RWPE2 (cell line): ENCODE data around the gene CYP4A11.
A peak's percentile ranks its signal among the peaks of the same experiment; 100 is the strongest.
"Not testable (repeated sequence)": the region's sequence is repeated elsewhere in the genome, so short reads cannot be mapped to it uniquely, and the experiment has no call there.

Source experiments
- ATAC-seq: fragments of 200-7000 bp; cut with Tn5 transposase; 3 replicates; pipeline ENCODE4 v1.9.1; 2021; ENCODE audit warnings: low read depth
- DNase-seq: peaks from one replicate; pipeline ENCODE4 v3.0.0-alpha.2; 2020; ENCODE audit warnings: low spot score
- H3K27ac ChIP-seq: fragments of 450-650 bp; 2 replicates; pipeline ENCODE4 v1.5.1; 2017; ENCODE audit warnings: mild to moderate bottlenecking; ENCODE audit not compliant: poor library complexity, severe bottlenecking
- H3K27me3 ChIP-seq: fragments of 250-450 bp; sonication (Bioruptor Pico); 2 replicates; pipeline ENCODE4 v1.5.1; 2021; ENCODE audit warnings: mild to moderate bottlenecking, moderate library complexity; ENCODE audit not compliant: insufficient read depth, poor library complexity, severe bottlenecking
- H3K36me3 ChIP-seq: fragments of 250-450 bp; sonication (Bioruptor Pico); 2 replicates; pipeline ENCODE4 v1.5.1; 2020; ENCODE audit warnings: low read depth, mild to moderate bottlenecking, moderate library complexity
- H3K4me1 ChIP-seq: fragments of 250-450 bp; sonication (Bioruptor Pico); 2 replicates; pipeline ENCODE4 v1.5.1; 2021; ENCODE audit warnings: mild to moderate bottlenecking, moderate library complexity; ENCODE audit not compliant: insufficient read depth, poor library complexity, severe bottlenecking
- H3K4me3 ChIP-seq: fragments of 250-450 bp; sonication (Bioruptor Pico); 2 replicates; pipeline ENCODE4 v1.5.1; 2021; ENCODE audit warnings: mild to moderate bottlenecking, moderate library complexity; ENCODE audit not compliant: severe bottlenecking
- H3K9me3 ChIP-seq: fragments of 250-450 bp; sonication (Bioruptor Pico); 2 replicates; pipeline ENCODE4 v1.5.1; 2021; ENCODE audit warnings: mild to moderate bottlenecking, moderate library complexity; ENCODE audit not compliant: severe bottlenecking
- CTCF ChIP-seq: fragments of 450-650 bp; IDR thresholded peaks from one replicate; pipeline ENCODE4 v1.5.1; 2017; ENCODE audit warnings: mild to moderate bottlenecking, moderate library complexity; ENCODE audit not compliant: poor library complexity, severe bottlenecking

CYP4A11 gene

GRCh38 chr1:46942086-46942485 lies 810 bp upstream of the CYP4A11 start:
- Histone ChIP-seq H3K4me1 (no peaks in the 10 kb centered on the region), H3K27me3 (no peaks in the 10 kb centered on the region), H3K27ac (no peak overlapping the region), H3K9me3 (no peaks in the 10 kb centered on the region), H3K36me3 (no peaks in the 10 kb centered on the region), H3K4me3 (no peak overlapping the region)
- DNase-seq (no peak), ATAC-seq (no peak)
- TF ChIP-seq CTCF, result no peak

GRCh38 chr1:46940307-46940706 lies 969 bp downstream of the CYP4A11 start:
- ATAC-seq, result no peak

GRCh38 chr1:46937270-46937669 lies 4.0 kb downstream of the CYP4A11 start:
- no peak for TF ChIP-seq CTCF
- Histone ChIP-seq H3K27ac (no peak overlapping the region), H3K4me1 (no peaks in the 10 kb centered on the region), H3K9me3 (no peaks in the 10 kb centered on the region), H3K36me3 (no peaks in the 10 kb centered on the region), H3K27me3 (no peaks in the 10 kb centered on the region), H3K4me3 (no peak overlapping the region)
- no peak for DNase-seq
- no peak for ATAC-seq

More at GRCh38 chr1:46940307-46940706, 969 bp downstream of the CYP4A11 start:
- no peaks in the 10 kb centered on the region for H3K9me3 ChIP-seq
- H3K27ac ChIP-seq, result no peak overlapping the region
- no peaks in the 10 kb centered on the region for H3K36me3 ChIP-seq
- no peak for DNase-seq
- no peak for TF ChIP-seq CTCF
- H3K4me3 ChIP-seq, result no peak overlapping the region
- no peaks in the 10 kb centered on the region for H3K4me1 ChIP-seq
- no peaks in the 10 kb centered on the region for H3K27me3 ChIP-seq

- ATAC-seq (no peak), DNase-seq (no peak)
- H3K27me3 ChIP-seq, result no peaks in the 10 kb centered on the region
- H3K27ac ChIP-seq, result no peak overlapping the region
- no peaks in the 10 kb centered on the region for H3K36me3 ChIP-seq
- TF ChIP-seq CTCF, result no peak
- no peak overlapping the region for H3K4me3 ChIP-seq
- no peaks in the 10 kb centered on the region for H3K4me1 ChIP-seq
- no peaks in the 10 kb centered on the region for H3K9me3 ChIP-seq
Measured at GRCh38 chr1:46936788-46937187, 4.5 kb downstream of the CYP4A11 start.

- peak; percentile 63; the same call in 2 of the 3 replicates for ATAC-seq
- H3K4me3 ChIP-seq, DNase-seq, H3K27ac ChIP-seq, H3K4me1 ChIP-seq, H3K27me3 ChIP-seq, H3K36me3 ChIP-seq, H3K9me3 ChIP-seq: not testable (repeated sequence)
- TF ChIP-seq CTCF, result peak; percentile 36
Measured at GRCh38 chr1:46934852-46935251, 6.4 kb downstream of the CYP4A11 start.

- H3K9me3 ChIP-seq, H3K4me1 ChIP-seq, H3K36me3 ChIP-seq, ATAC-seq, H3K4me3 ChIP-seq, H3K27ac ChIP-seq, DNase-seq, H3K27me3 ChIP-seq: not testable (repeated sequence)
Measured at GRCh38 chr1:46932020-46932419, 9.3 kb downstream of the CYP4A11 start.
